GM19193 (cell line): ENCODE results near the gene GRM2.
A peak's percentile ranks its signal among the peaks of the same experiment; 100 is the strongest.

Source experiments
- POLR2A ChIP-seq: IDR thresholded peaks from 4 replicates; pipeline ENCODE4 v1.6.1; 2011; ENCODE audit not compliant: insufficient read depth, insufficient read length; ENCODE audit errors: extremely low read depth

The GRM2 gene

DNA sequence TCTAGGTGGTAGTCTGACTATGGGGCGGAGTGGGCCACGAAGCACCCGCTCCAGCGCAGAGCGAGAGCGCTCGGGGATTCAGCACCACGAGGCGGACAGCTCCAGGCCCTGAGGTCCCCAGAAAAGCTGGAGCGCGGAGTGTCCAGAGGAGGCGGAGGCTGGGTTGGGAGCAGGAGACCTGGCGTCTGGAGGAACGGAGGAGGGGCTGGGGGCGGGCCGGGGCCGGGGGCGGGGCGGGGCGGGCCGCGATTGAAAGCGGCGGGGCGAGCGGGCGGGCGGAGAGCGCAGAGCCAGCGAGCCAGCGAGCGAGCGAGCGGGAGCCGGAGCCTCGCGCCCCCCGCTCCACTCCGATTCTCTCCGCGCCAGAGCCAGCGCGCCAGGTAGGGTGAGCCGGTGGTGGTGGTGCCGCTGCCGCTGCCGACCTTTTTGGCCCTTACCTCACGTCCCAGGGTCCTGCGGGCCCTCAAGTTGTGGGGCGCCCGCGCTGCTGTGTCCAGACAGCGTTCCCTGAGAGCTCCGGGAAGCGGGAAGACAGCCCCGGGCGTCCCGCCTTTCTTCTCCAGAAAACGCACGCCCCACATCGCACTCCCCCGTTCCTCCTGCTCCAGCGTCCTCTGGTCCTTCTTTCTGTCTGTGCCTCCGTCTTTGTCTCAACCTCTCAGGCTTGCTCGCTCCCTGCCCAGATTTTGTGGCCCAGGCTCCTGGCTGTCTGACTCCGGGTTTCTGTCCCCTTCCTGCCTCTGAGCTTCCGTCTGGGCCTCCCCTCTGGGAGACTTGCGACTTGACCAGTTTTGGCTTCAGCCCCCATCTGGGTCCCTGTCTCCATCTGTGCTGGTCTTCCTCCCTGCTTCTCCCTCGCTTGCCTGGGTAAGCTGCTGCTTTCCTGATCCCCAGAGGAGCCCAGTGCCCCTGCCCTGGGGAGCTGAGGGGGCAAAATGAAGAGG lies at the start of gene GRM2:
Gene GRM2, plus strand, starts transcription at position 281 of the 944 bp plus-strand sequence. CDS start 1,916 bp downstream, outside the sequence.
- no peak for TF ChIP-seq POLR2A

DNA sequence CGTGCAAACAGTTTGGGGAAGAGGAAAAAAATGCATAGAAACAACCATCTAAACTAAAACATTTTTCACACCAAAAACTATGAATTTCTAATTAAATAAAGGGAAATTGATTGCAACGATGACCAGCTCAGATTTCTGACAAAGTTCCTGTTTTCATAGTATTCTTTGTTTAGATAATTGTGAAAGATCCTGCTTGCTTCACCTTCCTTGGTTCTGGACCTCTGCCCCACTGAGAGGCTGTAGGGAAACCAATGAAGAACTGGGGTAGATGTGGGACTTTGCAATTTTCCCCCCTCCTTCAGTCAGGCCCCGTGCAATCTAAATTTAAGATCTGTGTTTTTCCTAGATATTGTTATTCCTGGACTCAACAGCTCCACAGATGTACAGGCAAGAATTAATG lies 49.6 kb upstream of the GRM2 start:
- no peak for TF ChIP-seq POLR2A

DNA sequence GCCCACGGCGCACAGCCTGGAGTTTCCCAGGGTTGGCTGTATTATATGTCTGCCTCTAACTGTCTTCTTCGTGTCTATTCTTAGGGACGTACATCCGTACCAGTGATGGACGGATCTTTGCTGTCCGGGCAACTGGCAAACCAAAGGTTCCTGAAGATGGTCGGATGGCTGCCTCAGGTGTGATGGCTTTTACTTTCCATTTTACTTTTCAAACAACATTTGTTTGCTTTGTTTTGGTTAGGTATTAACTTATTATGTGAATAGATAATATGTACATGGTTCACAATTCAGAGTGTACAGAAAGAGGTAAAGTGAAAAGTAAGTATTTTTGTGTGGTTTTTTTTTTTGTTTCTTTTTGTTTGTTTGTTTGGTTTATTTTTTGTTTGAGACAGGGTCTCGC lies 46.9 kb upstream of the GRM2 start:
- no peak for TF ChIP-seq POLR2A

DNA sequence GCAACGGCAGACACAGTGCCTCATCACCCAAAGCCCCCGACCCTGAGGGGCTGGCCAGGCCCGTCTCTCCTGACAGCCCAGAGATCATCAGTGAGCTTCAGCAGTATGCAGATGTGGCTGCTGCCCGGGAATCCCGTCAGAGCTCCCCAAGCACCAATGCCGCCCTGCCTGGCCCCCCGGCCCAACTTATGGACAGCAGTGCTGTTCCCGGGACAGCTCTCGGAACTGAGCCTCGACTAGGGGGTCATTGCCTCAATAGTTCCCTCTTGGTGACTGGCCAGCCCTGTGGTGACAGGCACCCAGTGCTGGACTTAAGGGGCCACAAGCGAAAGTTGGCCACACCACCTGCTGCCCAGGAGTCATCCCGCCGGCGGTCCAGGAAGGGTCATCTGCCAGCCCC lies 44.4 kb upstream of the GRM2 start:
- TF ChIP-seq POLR2A, result no peak

DNA sequence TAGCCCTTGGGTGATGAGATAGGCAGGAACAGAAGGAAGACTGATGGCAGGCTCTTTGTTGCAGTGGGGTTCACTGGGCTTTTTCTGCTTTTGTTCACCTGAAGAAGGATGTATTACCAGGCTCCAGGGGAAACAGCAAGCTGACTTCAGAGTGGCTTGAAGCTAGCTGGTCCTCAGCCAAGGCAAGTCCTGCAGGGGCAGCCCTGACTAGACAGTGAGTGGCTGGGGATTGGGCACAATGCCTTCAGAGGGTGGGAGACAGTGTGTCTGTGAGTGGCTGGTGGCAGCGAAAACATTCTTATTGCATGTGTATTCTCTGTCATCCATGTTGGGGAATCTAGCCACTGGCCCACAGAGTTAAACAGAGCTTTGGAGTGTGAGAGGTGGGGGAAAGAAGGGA lies 38.1 kb upstream of the GRM2 start:
- no peak for TF ChIP-seq POLR2A

DNA sequence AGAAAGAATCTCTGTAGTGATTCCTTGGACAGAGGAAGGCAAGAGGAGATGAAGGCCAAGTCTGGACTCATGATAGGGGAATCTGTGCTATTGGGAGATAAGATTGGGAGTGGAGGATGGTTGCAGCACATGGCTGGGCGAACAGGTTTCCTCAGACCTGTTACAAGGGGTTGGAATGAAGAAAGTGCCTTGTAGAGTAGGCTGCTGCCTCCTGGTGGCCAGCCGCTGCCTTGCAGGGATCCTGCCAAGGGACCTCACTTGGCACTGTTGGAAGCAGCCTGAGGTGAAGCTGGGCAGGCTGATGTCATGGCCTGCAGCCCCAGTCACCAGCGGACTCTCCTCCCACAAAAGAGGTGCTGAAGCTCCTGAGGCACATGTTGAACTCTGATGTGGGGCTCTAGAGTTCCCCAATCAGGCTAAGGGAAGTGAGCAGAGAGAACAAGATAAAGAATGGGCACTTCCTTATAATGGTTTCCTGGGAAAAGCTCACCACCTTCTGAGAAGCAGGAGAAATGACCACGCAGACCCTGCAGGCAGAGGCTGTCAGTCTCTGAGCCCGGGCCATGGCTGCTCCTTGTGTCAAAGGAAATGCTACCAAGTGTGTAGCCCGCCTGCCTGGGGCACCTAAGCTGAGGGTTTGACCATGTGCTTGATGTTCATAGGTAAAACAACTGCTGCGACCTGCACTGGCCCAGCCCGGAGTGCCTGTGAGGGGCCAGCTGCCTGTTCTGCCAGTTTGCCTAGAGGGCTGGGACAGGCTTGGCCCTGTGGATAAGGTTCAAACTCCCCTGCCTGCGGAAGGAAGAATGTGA lies 37.4 kb upstream of the GRM2 start:
- no peak for TF ChIP-seq POLR2A

DNA sequence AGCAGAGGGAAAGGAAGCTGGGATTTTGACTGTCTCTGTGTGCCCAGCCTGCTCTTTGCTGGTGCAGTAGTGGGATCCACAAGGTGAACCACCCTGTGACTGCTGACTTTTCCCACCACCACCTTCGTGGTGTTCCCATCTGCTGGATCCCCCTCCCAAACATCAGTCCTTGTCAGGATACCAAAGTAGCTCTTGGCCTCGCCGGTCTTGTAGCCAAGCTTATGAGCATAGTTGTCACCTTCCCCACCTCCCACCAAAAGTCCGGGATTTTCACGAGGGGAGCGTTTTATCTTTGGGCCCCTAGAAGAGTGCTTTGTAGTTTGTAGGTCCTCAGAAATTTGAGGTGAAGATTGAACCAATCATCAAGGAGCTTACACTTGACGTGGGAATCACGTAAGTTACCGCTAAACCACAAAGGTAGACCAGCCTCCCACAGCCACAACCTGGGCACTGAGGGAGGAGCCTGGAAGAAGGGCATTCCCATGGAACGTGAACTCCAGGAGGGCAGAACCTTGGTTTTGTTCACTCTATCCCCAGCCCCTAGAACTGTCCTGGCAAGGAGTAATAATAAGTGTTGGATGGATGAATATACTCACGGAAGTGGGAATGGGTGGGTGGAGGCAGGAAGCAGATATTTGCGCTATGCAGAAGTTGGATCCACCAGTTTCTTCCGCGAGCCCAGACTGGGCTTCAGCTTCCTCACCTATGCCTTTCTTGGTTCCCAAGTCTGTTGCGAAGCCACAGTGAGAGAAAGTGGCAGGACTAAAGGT lies 36.6 kb upstream of the GRM2 start:
- no peak for TF ChIP-seq POLR2A

DNA sequence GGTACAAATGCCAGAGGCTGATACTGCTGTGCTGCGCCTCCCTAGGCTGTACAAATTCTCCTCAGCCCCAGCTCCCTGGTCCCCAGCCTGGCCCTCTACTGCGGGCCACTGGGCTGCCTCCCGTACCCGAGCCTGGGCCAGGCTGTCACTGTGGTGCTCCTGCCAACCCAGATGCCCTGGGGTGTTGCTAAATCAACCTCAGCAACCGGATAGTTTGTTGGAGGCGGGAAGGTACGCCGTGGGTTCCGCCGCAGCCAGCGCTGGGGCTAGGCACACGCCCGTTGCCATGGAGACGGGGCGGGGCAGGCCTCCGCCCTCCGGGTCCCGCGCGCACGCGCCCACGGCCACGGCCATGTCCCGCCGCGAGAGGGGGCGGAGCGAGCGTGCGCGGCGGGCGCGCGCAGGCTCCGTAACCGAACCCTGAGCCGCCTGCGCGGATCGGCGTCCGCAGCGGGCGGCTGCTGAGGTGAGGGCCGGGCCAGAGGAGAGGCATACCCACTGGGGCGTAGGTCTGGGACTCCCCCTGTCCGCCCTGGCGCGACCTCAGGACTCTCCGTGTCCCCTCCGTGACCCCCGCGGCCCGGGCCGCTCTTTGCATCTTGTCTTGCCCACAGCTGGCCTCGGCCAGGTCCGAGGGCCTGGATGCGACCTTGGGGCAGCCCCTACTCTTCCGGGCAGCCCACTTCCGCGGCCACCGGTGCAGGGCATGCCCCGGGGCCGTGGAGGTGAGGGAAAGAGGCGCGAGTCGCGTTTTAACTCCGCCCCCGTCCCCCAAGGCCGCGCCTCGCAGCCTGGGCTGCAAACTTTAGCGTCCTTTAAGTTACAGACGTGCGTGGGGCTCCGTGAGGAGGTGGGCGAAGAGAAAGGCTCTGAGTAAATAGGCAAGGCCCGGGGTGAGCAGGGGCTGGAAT lies 35.8 kb upstream of the GRM2 start, which contains the start of gene TEX264:
Gene TEX264, plus strand, starts transcription at position 430 of the 911 bp plus-strand sequence. CDS start 3,053 bp downstream, outside the sequence.
- peak; percentile 88 for TF ChIP-seq POLR2A

DNA sequence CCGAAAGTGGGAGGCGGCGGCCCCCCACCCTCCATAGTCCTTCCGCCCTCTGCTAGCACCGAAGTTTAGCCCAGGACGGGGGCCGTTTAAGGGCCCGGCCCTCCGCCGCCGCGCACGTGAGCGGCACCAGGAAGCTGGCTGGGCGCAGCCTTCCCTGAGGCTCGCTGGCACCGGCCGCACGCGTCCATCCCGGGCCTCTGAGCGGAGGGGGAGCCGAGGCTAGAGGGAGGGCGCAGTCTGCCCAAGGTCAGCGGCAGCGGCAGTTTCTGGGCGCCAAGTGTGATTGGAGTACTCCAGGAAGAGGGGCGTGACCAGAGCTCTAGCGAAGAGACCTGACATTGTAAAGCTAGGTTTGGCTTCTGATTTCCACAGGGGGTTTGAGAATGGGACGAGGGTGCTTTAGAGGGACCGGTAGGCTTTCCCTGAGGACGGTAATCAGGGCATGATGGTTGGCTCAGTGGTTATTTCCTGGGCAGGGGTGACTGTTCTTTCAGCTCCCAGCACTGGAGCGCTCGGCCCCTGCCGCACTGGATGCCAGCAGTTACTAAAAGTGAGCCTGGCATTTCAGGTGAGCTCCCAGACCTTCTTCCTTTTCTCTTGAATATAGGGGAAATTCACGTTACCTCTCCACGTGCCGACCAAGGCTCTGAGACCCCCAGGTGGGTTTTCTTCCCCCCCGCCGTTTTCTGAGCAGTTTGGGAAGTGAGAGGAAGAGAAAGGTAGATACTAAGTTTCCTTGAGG lies 35.0 kb upstream of the GRM2 start:
- TF ChIP-seq POLR2A, result peak; percentile 25

DNA sequence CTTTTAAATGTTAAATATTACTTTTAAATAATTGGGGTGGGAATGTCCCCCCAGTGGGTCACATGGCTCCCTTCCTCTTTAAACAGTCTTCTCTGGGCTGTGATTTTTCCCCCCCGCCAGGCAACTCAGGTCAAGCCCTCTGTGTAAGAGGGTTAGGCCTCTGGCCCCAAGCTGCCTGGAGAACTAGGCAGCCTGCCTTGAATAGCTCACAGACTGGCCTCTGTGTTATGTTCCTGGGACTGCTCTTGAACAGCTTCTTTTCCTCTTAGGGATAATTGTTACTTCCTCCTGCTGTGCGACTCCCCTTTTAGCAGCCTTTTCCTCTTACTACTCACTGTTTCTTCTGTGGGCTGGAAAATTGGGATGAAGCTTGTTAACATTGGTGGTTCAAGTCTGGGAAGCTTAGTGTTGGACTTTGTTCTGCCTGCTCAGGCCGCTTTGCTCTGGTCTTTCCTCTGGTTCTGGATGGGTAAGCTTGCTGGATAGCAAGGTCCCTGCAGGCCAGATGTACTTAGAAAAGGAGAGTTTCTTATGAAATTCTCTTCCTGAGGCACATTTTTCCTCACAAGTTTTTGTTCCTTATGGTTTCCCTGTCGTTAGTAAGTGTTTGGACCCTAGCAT lies 33.6 kb upstream of the GRM2 start:
- TF ChIP-seq POLR2A, result no peak

DNA sequence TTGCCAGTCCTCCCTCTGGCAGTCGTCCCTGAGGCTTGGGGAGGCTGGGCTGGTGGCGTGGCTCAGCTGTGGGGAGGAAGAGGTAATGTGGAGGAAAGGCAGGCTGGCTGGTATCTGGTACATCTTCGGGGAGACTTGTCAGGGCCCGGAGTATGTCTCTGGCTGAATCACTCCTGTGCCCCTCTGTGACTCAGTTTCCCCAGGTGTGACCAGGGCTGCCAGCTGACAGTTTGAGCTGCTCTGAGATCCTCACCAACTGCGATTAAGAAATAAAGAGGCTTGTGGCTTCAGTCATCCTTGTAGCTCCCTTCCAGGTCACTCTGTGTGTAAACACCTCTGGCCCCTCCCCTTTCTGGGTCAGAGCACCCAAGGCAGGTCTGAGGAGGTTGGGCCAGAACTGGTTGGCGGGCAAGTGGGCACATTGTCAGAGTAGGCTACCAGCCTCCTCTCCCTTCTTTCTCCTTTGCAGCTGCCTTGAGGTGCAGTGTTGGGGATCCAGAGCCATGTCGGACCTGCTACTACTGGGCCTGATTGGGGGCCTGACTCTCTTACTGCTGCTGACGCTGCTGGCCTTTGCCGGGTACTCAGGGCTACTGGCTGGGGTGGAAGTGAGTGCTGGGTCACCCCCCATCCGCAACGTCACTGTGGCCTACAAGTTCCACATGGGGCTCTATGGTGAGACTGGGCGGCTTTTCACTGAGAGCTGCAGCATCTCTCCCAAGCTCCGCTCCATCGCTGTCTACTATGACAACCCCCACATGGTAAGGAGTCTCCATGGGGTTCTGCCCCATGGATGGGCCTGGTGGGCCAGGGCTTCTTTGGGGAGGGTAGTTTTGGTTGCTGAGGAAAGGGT lies 32.8 kb upstream of the GRM2 start:
- TF ChIP-seq POLR2A, result no peak

DNA sequence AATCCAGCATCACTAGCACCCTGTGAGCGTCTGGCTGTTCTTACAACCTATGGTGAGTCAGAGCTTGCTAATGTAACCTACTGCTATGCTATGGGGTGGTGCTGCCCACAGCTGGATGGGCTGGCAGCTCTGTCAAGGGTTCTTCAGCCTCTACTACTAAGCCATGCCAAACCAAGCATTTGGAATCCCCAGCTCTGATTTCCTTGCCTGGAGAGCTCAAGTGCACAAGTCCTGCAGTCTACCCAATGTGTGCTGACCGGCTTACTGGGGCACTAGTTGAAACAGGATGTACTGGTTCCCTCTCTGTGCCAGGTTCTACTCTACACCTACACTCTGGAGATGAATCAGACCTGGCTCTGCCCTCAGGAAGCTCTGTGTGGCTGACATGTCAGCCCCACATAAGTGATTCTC lies 31.7 kb upstream of the GRM2 start:
- TF ChIP-seq POLR2A, result no peak
